AG10803 (cell line): ENCODE data around the gene CDHR2.

Source experiments
- DNase-seq: peaks from one replicate; pipeline ENCODE4 v3.0.0; 2010; ENCODE audit warnings: low read depth
- H3K4me3 ChIP-seq: 2 replicates; pipeline ENCODE4 v1.5.1; 2011; ENCODE audit warnings: mild to moderate bottlenecking, low read length, control low read depth
- CTCF ChIP-seq: conservative IDR thresholded peaks from 2 replicates; pipeline ENCODE4 v1.5.1; 2011; ENCODE audit warnings: mild to moderate bottlenecking, low read length, control low read depth, inconsistent platforms

CDHR2 gene

GRCh38 chr5:176577312-176578176 lies 28.4 kb downstream of the CDHR2 start:
- H3K4me3 ChIP-seq: no peak overlapping the region
- TF ChIP-seq CTCF: no peak
- DNase-seq: no peak

GRCh38 chr5:176578391-176578808 lies 29.3 kb downstream of the CDHR2 start:
- H3K4me3 ChIP-seq: no peak overlapping the region
- peak; percentile 17 for DNase-seq

GRCh38 chr5:176579323-176579722 lies 30.2 kb downstream of the CDHR2 start:
- no peak for TF ChIP-seq CTCF
- H3K4me3 ChIP-seq: no peak overlapping the region
- no peak for DNase-seq

More at GRCh38 chr5:176578391-176578808, 29.3 kb downstream of the CDHR2 start:
- TF ChIP-seq CTCF: peak; percentile 53

- no peak for TF ChIP-seq CTCF
- no peak overlapping the region for H3K4me3 ChIP-seq
- DNase-seq: no peak
These were observed 32.2 kb downstream of the CDHR2 start for GRCh38 chr5:176581361-176581760.

GRCh38 chr5:176583076-176583475 lies 33.9 kb downstream of the CDHR2 start:
- no peak for TF ChIP-seq CTCF
- no peak overlapping the region for H3K4me3 ChIP-seq

GRCh38 chr5:176587398-176587797 lies 38.3 kb downstream of the CDHR2 start:
- no peak for DNase-seq
- H3K4me3 ChIP-seq: no peak overlapping the region
- no peak for TF ChIP-seq CTCF

More at GRCh38 chr5:176583076-176583475, 33.9 kb downstream of the CDHR2 start:
- DNase-seq: no peak

GRCh38 chr5:176588297-176588696 lies 39.2 kb downstream of the CDHR2 start:
- DNase-seq: no peak
- TF ChIP-seq CTCF: no peak
- H3K4me3 ChIP-seq: no peak overlapping the region
